H1 (cell line): ENCODE results near the gene VAV2. TPM values are rescaled to one million over a fixed set of nuclear protein-coding genes. Genes with fewer than 3 reads are reported as not detected.

Experiments
- ASH2L ChIP-seq: fragments of 200-600, 300-600 bp; sonication (generic); IDR thresholded peaks from one replicate; pipeline ENCODE4 v1.7.1; 2017; ENCODE audit warnings: low read length
- ATF2 ChIP-seq: IDR thresholded peaks from 2 replicates; pipeline ENCODE4 v1.6.1; 2012; ENCODE audit warnings: low read length, inconsistent platforms
- BACH1 ChIP-seq: IDR thresholded peaks from 2 replicates; pipeline ENCODE4 v1.6.1; 2012; ENCODE audit warnings: low read length, improper control_type of control experiment
- BRCA1 ChIP-seq: IDR thresholded peaks from 2 replicates; pipeline ENCODE4 v1.6.1; 2012; ENCODE audit warnings: low read depth, low read length, improper control_type of control experiment
- CEBPB ChIP-seq: IDR thresholded peaks from 2 replicates; pipeline ENCODE4 v1.6.1; 2012; ENCODE audit warnings: low read depth, low read length
- CREB1 ChIP-seq: IDR thresholded peaks from 2 replicates; pipeline ENCODE4 v1.6.1; 2012; ENCODE audit warnings: inconsistent platforms
- CTBP2 ChIP-seq: IDR thresholded peaks from 2 replicates; pipeline ENCODE4 v1.7.0; 2011; ENCODE audit warnings: borderline replicate concordance, mild to moderate bottlenecking, moderate library complexity, mixed read lengths, low read length; ENCODE audit not compliant: insufficient read depth, insufficient read length
- HDAC2 ChIP-seq, 2 experiments: fragments of 300-600 bp in 1 of 2; sonication (generic) in 1 of 2; IDR thresholded peaks; 2 replicates each; pipeline ENCODE4 v1.6.1; 2011 to 2012; ENCODE audit warnings: low read depth in 2 of 2, low read length in 2 of 2, mild to moderate bottlenecking in 2 of 2, moderate library complexity in 2 of 2, borderline replicate concordance in 1 of 2, inconsistent platforms in 1 of 2
- MAFK ChIP-seq: IDR thresholded peaks from 2 replicates; pipeline ENCODE4 v1.6.1; 2012; ENCODE audit warnings: low read depth, mild to moderate bottlenecking, improper control_type of control experiment, low read length
- POLR2A ChIP-seq, 2 experiments: IDR thresholded peaks; 1 replicate in 1 of 2; 2 replicates in 1 of 2; pipeline ENCODE4 v1.6.1; 2011; ENCODE audit warnings: low read depth in 2 of 2, low read length in 2 of 2, mild to moderate bottlenecking in 2 of 2; ENCODE audit errors: control extremely low read depth in 1 of 2
- POLR2AphosphoS5 ChIP-seq: IDR thresholded peaks from 2 replicates; pipeline ENCODE4 v1.6.1; 2011; ENCODE audit warnings: low read depth, low read length
- RBBP5 ChIP-seq: IDR thresholded peaks from 2 replicates; pipeline ENCODE4 v1.7.1; 2012; ENCODE audit warnings: low read depth, mild to moderate bottlenecking, inconsistent platforms, low read length, moderate library complexity, borderline replicate concordance
- RFX5 ChIP-seq: IDR thresholded peaks from 2 replicates; pipeline ENCODE4 v1.6.1; 2011; ENCODE audit warnings: low read depth, low read length, improper control_type of control experiment, borderline replicate concordance
- RNF2 ChIP-seq: fragments of 200-900, 300-1000 bp; sonication (generic); IDR thresholded peaks from 2 replicates; pipeline ENCODE4 v1.7.1; 2016; ENCODE audit warnings: borderline replicate concordance, low read depth, mild to moderate bottlenecking, antibody characterized with exemption, low read length; ENCODE audit not compliant: poor library complexity, severe bottlenecking; ENCODE audit errors: missing control alignments
- RXRA ChIP-seq: IDR thresholded peaks from 2 replicates; pipeline ENCODE4 v1.6.1; 2011; ENCODE audit warnings: low read depth, mild to moderate bottlenecking, low read length, moderate library complexity; ENCODE audit not compliant: insufficient read depth
- SAP30 ChIP-seq: fragments of 300-600 bp; sonication (generic); IDR thresholded peaks from 2 replicates; pipeline ENCODE4 v1.7.1; 2012; ENCODE audit warnings: low read length, moderate library complexity, mild to moderate bottlenecking, inconsistent platforms; ENCODE audit not compliant: insufficient read depth, insufficient replicate concordance
- SIRT6 ChIP-seq: IDR thresholded peaks from one replicate; pipeline ENCODE4 v1.7.1; 2012; ENCODE audit warnings: low read length, inconsistent platforms
- SIX5 ChIP-seq: IDR thresholded peaks from 2 replicates; pipeline ENCODE4 v1.6.1; 2011; ENCODE audit warnings: mild to moderate bottlenecking, low read depth, low read length
- SP2 ChIP-seq: IDR thresholded peaks from 2 replicates; pipeline ENCODE4 v1.6.1; 2012; ENCODE audit warnings: mild to moderate bottlenecking, low read length, inconsistent platforms
- SP4 ChIP-seq: IDR thresholded peaks from 2 replicates; pipeline ENCODE4 v1.6.1; 2012; ENCODE audit warnings: low read length, inconsistent platforms
- SUZ12 ChIP-seq: fragments of 200-600 bp; sonication (generic); IDR thresholded peaks from 2 replicates; pipeline ENCODE4 v1.6.1; 2012; ENCODE audit warnings: mild to moderate bottlenecking, inconsistent platforms, low read length, moderate library complexity, mixed read lengths
- TAF1 ChIP-seq: IDR thresholded peaks from 2 replicates; pipeline ENCODE4 v1.6.1; 2011; ENCODE audit warnings: mild to moderate bottlenecking, low read depth, low read length
- TCF12 ChIP-seq: IDR thresholded peaks from 2 replicates; pipeline ENCODE4 v1.6.1; 2011; ENCODE audit warnings: low read depth, mild to moderate bottlenecking, low read length
- TEAD4 ChIP-seq: IDR thresholded peaks from 2 replicates; pipeline ENCODE4 v1.6.1; 2012; ENCODE audit warnings: low read depth, low read length, inconsistent platforms, mixed read lengths
- YY1 ChIP-seq: IDR thresholded peaks from 2 replicates; pipeline ENCODE4 v1.6.1; 2011; ENCODE audit warnings: low read depth, mild to moderate bottlenecking, low read length
- ZNF274 ChIP-seq: IDR thresholded peaks from 2 replicates; pipeline ENCODE4 v1.7.0; 2012; ENCODE audit warnings: low read length, borderline replicate concordance; ENCODE audit errors: extremely low read depth
- polyA plus RNA-seq, 7 experiments: library from polyadenylated mRNA; depleted of rRNA in 3 of 7; stranded (reverse) in 5 of 7; unstranded in 2 of 7; fragments of >200 nt in 5 of 7; fragments of 200-250 nt in 2 of 7; gene quantifications; 1 replicate in 5 of 7; 2 replicates in 1 of 7; 4 replicates in 1 of 7; pipeline versions ENCODE4 v1.2.1 to v1.2.3, GENCODE V29; 2011 to 2013; ENCODE audit warnings: missing spikeins in 2 of 7, mixed read lengths in 2 of 7
- total RNA-seq: library from RNA; stranded (reverse); fragmentation: NEBNext Ultra II Directional; extraction: Animal tissue kit (Norgen Biotek cat#: 25700); gene quantifications from 2 replicates; pipeline ENCODE4 v1.2.1, GENCODE V29; 2021

Gene VAV2
- total and polyA plus RNA-seq, 2 of the 8 experiments (the other 6 are each of a cell fraction or from before 2014, with no cell fraction given), result 13.6 to 37.6 TPM

GRCh38 chr9:133876144-133876543 is 116.0 kb downstream of the VAV2 start (continued):
- TF ChIP-seq TCF12 (no peak), TAF1 (no peak), ATF2 (0 out of 2 replicates have a peak, but pooled peaks have one; percentile 25), SP2 (no peak), YY1 (no peak), RBBP5 (no peak), RFX5 (no peak), SIRT6 (no peak), TEAD4 (no peak), CTBP2 (no peak), RNF2 (no peak), SAP30 (no peak), CEBPB (no peak), HDAC2 (IDR thresholded peaks at IDR 0.05; ENCODE audit: borderline replicate concordance in 1 of 2, low read depth in 2 of 2, low read length in 2 of 2) (no peak), RXRA (no peak), ASH2L (no peak), ZNF274 (no peak), SIX5 (no peak), CREB1 (peak; percentile 45; the same call in 1 of the 2 replicates), SUZ12 (no peak), BACH1 (0 out of 2 replicates have a peak, but pooled peaks have one; percentile 9), POLR2AphosphoS5 (no peak), BRCA1 (no peak), MAFK (no peak), POLR2A (IDR thresholded peaks at IDR 0.05; ENCODE audit: control extremely low read depth in 1 of 2, low read depth in 2 of 2, low read length in 2 of 2) (no peak), SP4 (no peak)
